Neural crest cell (in vitro differentiated cells): ENCODE measurements around the gene CCDC33. TPM values are rescaled to one million over a fixed set of nuclear protein-coding genes. Genes with fewer than 3 reads are reported as not detected.

Experiments used
- DNase-seq: peaks from one replicate; pipeline ENCODE4 v3.0.0; 2021; ENCODE audit warnings: low read depth, mixed read lengths, low spot score
- H3K27ac Mint-ChIP-seq: one replicate; pipeline ENCODE4 v1.8.0; 2021; ENCODE audit warnings: mild to moderate bottlenecking, mixed read lengths; ENCODE audit not compliant: unreplicated experiment
- H3K27me3 Mint-ChIP-seq: 2 replicates; pipeline ENCODE4 v1.8.0; 2021; ENCODE audit warnings: low read depth, mild to moderate bottlenecking, mixed read lengths
- H3K36me3 Mint-ChIP-seq: 2 replicates; pipeline ENCODE4 v1.8.0; 2021; ENCODE audit warnings: low read depth, mild to moderate bottlenecking, mixed read lengths
- H3K4me1 Mint-ChIP-seq: 2 replicates; pipeline ENCODE4 v1.8.0; 2021; ENCODE audit warnings: mixed read lengths
- H3K4me3 Mint-ChIP-seq: one replicate; pipeline ENCODE4 v1.8.0; 2021; ENCODE audit warnings: mild to moderate bottlenecking, mixed read lengths
- H3K9me3 Mint-ChIP-seq: 2 replicates; pipeline ENCODE4 v1.8.0; 2021; ENCODE audit warnings: mixed read lengths
- CTCF ChIP-seq: fragments of 200-600 bp; sonication (generic); conservative IDR thresholded peaks from 2 replicates; pipeline ENCODE4 v1.5.0; 2021; ENCODE audit warnings: antibody characterized with exemption, mild to moderate bottlenecking
- total RNA-seq: library from RNA; stranded (reverse); gene quantifications from 2 replicates; pipeline ENCODE4 v1.2.1, GENCODE V29; 2021

Gene CCDC33
- total RNA-seq, 1 donor from 2014 or later, result 15.1 TPM

DNA sequence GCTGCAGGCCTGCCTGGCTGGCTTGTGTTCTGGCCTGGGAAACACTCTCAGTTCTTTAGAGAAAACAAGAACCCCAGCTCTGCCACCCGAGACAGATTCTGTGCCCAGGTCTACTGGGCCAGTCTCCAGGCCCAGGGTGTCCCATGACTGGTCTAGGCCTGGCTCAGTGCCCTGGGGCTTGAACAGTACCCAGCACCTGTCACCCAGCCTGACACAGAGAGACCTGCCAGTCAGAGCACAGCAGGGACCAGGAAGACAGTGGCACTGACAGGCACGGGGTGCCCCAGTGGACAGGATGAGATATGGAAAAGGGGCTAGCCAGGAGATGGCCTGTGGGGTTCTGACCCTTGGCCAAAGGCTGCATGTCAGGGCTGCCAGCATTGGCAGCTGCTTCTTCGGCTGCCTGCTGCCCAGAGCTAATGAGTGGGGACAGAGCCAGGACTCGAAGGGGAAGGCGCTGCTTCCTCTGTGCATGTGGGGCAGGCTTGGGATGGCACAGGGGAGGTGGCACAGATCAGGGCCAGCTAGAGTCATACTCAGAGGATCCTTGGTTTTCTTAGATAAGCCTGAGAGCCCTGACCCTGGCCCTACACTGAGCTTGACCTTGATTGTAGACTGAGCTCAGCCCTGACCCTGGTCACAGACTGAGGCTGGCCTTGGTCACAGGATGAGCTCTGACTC, 15.1 kb downstream of the CCDC33 start:
- TF ChIP-seq CTCF, result no peak
- no peaks in the 10 kb centered on the region for H3K27me3 Mint-ChIP-seq
- no peaks in the 10 kb centered on the region for H3K36me3 Mint-ChIP-seq
- no peak overlapping the region for H3K4me3 Mint-ChIP-seq
- H3K27ac Mint-ChIP-seq, result peak overlapping the region; percentile 52
- H3K9me3 Mint-ChIP-seq, result no peaks in the 10 kb centered on the region
- DNase-seq, result no peak
- H3K4me1 Mint-ChIP-seq, result peaks cover 35% of the 10 kb centered on the region

- no peak for TF ChIP-seq CTCF
- no peaks in the 10 kb centered on the region for H3K27me3 Mint-ChIP-seq
- H3K9me3 Mint-ChIP-seq, result no peaks in the 10 kb centered on the region
- peaks cover 38% of the 10 kb centered on the region for H3K4me1 Mint-ChIP-seq
- DNase-seq, result no peak
- H3K36me3 Mint-ChIP-seq, result no peaks in the 10 kb centered on the region
- no peak overlapping the region for H3K4me3 Mint-ChIP-seq
- no peak overlapping the region for H3K27ac Mint-ChIP-seq
Measured at GRCh38 chr15:74252291-74252690, 16.2 kb downstream of the CCDC33 start.

- Mint-ChIP-seq H3K27me3 (no peaks in the 10 kb centered on the region), H3K4me3 (no peak overlapping the region)
Measured at GRCh38 chr15:74252721-74253120, 16.6 kb downstream of the CCDC33 start.

GRCh38 chr15:74253211-74253921, 17.2 kb downstream of the CCDC33 start:
- peak overlapping the region; percentile 12 for H3K4me3 Mint-ChIP-seq
- H3K9me3 Mint-ChIP-seq, result no peaks in the 10 kb centered on the region
- H3K27me3 Mint-ChIP-seq, result no peaks in the 10 kb centered on the region
- H3K27ac Mint-ChIP-seq, result peak overlapping the region; percentile 69
- DNase-seq, result peak; percentile 16
- no peaks in the 10 kb centered on the region for H3K36me3 Mint-ChIP-seq
- no peak for TF ChIP-seq CTCF
- peaks cover 40% of the 10 kb centered on the region for H3K4me1 Mint-ChIP-seq

More at GRCh38 chr15:74252721-74253120, 16.6 kb downstream of the CCDC33 start:
- Mint-ChIP-seq H3K4me1 (peaks cover 38% of the 10 kb centered on the region), H3K9me3 (no peaks in the 10 kb centered on the region), H3K36me3 (no peaks in the 10 kb centered on the region), H3K27ac (no peak overlapping the region)
- no peak for DNase-seq
- TF ChIP-seq CTCF, result no peak

DNA sequence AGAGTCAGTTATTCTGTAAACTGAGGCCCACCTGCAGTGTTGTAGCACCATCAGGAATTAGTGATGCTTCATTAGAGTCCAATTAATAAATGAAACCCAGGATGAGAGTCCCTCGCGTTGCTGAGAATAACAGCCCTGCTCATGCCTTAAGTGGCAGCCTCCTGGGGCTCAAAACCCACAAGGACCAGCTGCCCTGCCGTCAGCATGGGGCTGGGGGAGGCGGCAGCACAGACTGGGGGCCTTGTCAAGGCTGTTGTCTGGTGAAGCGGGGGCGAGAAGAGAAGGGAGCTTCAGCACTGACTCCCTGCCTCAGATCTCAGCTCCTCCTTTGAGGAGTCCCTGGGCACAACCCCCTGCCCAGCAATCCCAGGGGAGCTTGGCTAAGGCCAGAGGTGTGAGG, 21.0 kb downstream of the CCDC33 start:
- Mint-ChIP-seq H3K36me3 (no peaks in the 10 kb centered on the region), H3K9me3 (no peaks in the 10 kb centered on the region), H3K4me3 (no peak overlapping the region), H3K4me1 (peaks cover 37% of the 10 kb centered on the region), H3K27ac (peak overlapping the region; percentile 29), H3K27me3 (no peaks in the 10 kb centered on the region)
- DNase-seq, result no peak
- TF ChIP-seq CTCF, result no peak
